ENCODE data around the gene SPECC1L. TPM values are rescaled to one million over a fixed set of nuclear protein-coding genes. Genes with fewer than 3 reads are reported as not detected.

Gene SPECC1L
- total RNA-seq, 2 donors from 2014 or later = 39.6 to 63.2 TPM

- intact Hi-C loops (cut with DNase I) = no loop called here
- H3K36me3 ChIP-seq = no peaks in the 10 kb centered on the region
- peak overlapping the region; percentile 65 to 75 for H3K27ac ChIP-seq
- TF ChIP-seq POLR2A (IDR thresholded peaks at IDR 0.05) = no peak
- TF ChIP-seq, protein P1, sequence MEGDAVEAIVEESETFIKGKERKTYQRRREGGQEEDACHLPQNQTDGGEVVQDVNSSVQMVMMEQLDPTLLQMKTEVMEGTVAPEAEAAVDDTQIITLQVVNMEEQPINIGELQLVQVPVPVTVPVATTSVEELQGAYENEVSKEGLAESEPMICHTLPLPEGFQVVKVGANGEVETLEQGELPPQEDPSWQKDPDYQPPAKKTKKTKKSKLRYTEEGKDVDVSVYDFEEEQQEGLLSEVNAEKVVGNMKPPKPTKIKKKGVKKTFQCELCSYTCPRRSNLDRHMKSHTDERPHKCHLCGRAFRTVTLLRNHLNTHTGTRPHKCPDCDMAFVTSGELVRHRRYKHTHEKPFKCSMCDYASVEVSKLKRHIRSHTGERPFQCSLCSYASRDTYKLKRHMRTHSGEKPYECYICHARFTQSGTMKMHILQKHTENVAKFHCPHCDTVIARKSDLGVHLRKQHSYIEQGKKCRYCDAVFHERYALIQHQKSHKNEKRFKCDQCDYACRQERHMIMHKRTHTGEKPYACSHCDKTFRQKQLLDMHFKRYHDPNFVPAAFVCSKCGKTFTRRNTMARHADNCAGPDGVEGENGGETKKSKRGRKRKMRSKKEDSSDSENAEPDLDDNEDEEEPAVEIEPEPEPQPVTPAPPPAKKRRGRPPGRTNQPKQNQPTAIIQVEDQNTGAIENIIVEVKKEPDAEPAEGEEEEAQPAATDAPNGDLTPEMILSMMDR (IDR thresholded peaks at IDR 0.05) = no peak
- TF ChIP-seq POLR2AphosphoS5 (IDR thresholded peaks at IDR 0.05) = no peak
- no peaks in the 10 kb centered on the region for H3K27me3 ChIP-seq (replicated peaks; ENCODE audit: insufficient read depth)
- no peak overlapping the region for H3K4me3 ChIP-seq
- WGBS = 85% methylated on average over 5 of the region's 5 CpGs
- H3K4me1 ChIP-seq (replicated peaks) = peaks cover 28% of the 10 kb centered on the region
- DNase-seq (ENCODE audit: low spot score) = no peak
- no peaks in the 10 kb centered on the region for H3K9me3 ChIP-seq
These were observed 131.3 kb downstream of the SPECC1L start for GRCh38 chr22:24401931-24402367.

- Histone ChIP-seq H3K27me3 (replicated peaks; ENCODE audit: insufficient read depth) (no peaks in the 10 kb centered on the region), H3K4me3 (no peak overlapping the region), H3K4me1 (replicated peaks) (peaks cover 28% of the 10 kb centered on the region), H3K27ac (peak overlapping the region; percentile 65 to 75), H3K36me3 (no peaks in the 10 kb centered on the region), H3K9me3 (no peaks in the 10 kb centered on the region)
- WGBS = 16% methylated on average over 3 of the region's 3 CpGs
- intact Hi-C loops (cut with DNase I) = no loop called here
- TF ChIP-seq POLR2A (IDR thresholded peaks at IDR 0.05) = no peak
- TF ChIP-seq, protein P1 (IDR thresholded peaks at IDR 0.05) = peak in 1 of 4 experiments; percentile 13
- peak; percentile 92 for TF ChIP-seq POLR2AphosphoS5 (IDR thresholded peaks at IDR 0.05)
- DNase-seq (ENCODE audit: low spot score) = peak; percentile 98
These were observed 132.0 kb downstream of the SPECC1L start for GRCh38 chr22:24402460-24403192.

DNA sequence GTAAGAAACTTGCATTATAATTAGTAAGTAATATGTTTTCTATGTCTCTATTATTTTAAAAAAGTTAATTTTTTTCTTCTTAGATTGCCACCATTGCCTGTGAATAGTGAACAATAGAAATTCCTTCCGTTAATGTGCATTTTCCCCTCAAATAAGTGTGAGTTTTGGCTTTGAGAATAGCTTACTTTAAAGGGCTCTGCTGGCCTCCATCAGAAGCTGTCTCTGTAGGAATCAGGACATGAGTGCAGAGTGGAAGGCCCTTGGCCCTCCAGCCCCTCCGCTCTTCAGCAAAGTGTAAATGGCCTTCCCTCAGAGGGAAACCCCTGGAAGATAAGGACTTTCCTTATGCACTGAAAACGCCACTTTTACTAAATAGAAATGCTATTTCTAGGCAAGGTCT lies 132.7 kb downstream of the SPECC1L start:
- intact Hi-C loops (cut with DNase I) = no loop called here
- H3K36me3 ChIP-seq = no peaks in the 10 kb centered on the region
- peaks cover 28% of the 10 kb centered on the region for H3K4me1 ChIP-seq (replicated peaks)
- no peak overlapping the region for H3K4me3 ChIP-seq
- H3K27me3 ChIP-seq (replicated peaks; ENCODE audit: insufficient read depth) = no peaks in the 10 kb centered on the region
- DNase-seq (ENCODE audit: low spot score) = no peak
- 86% methylated on average over 3 of the region's 3 CpGs for WGBS
- TF ChIP-seq, protein P1 (IDR thresholded peaks at IDR 0.05) = no peak
- TF ChIP-seq POLR2A (IDR thresholded peaks at IDR 0.05) = no peak
- no peak for TF ChIP-seq POLR2AphosphoS5 (IDR thresholded peaks at IDR 0.05)
- no peaks in the 10 kb centered on the region for H3K9me3 ChIP-seq
- peak overlapping the region in 1 of 2 donors; percentile 75 for H3K27ac ChIP-seq

DNA sequence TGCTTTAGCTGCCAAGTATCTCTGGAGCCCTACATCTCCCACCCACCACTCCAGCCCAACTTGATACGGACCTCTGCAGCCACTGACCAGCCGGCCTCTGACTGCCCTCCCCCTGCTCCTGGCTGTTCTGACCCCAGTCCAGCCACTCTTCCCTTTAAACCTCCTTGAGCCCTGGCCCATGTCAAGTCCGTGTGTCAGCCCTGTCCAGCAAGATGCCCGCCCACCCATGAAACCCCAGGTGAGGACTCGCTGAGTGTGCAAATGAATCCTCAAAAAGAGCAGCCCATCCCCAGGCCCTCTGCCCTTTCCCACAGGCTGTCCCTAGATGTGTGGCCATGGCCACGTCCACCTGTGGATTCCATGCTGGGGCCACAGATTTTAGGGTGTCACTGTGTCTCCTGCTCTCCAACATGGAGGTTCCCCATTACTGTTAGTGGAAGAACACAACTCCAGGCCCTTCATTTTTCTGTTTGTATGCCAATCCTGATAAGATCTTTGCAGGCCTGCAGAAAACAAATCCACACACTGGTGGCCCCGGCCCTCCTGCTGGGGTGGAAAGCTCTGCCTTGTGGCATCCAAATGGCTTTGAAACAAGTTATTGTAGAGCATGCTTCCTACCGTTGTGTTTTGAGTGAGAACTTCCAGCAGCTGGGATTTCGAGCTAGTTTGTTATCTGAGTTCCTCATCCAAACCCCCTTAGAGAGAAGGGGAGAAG lies 134.1 kb downstream of the SPECC1L start:
- H3K36me3 ChIP-seq = no peaks in the 10 kb centered on the region

More for the DNA sequence above, 134.1 kb downstream of the SPECC1L start:
- intact Hi-C loops (cut with DNase I) = no loop called here
- H3K4me1 ChIP-seq (replicated peaks) = peaks cover 28% of the 10 kb centered on the region
- no peak overlapping the region for H3K27ac ChIP-seq
- TF ChIP-seq POLR2A (IDR thresholded peaks at IDR 0.05) (no peak), POLR2AphosphoS5 (IDR thresholded peaks at IDR 0.05) (no peak)
- TF ChIP-seq, protein P1 (IDR thresholded peaks at IDR 0.05) = no peak
- no peaks in the 10 kb centered on the region for H3K27me3 ChIP-seq (replicated peaks; ENCODE audit: insufficient read depth)
- 71% methylated on average over 9 of the region's 9 CpGs for WGBS
- H3K9me3 ChIP-seq = no peaks in the 10 kb centered on the region
- no peak overlapping the region for H3K4me3 ChIP-seq
- DNase-seq (ENCODE audit: low spot score) = no peak

Data from prostate gland (tissue), 2 donors.